ENCODE data around the gene GCSAM. TPM values are rescaled to one million over a fixed set of nuclear protein-coding genes. Genes with fewer than 3 reads are reported as not detected.

The GCSAM gene
- total RNA-seq, 1 experiment from 2014 or later = not detected

Small RNA genes lying within 50 kb of the gene (microRNA-seq; reads per million reads assigned to microRNA genes)
- not detected for gene MIR567

Other genes with a start within 250 kb of the GCSAM start
- gene ABHD10, start 154.2 kb downstream of the GCSAM start, total RNA-seq (2022) = 37.0 and 41.8 TPM in 2 replicates
- gene TAGLN3, start 134.3 kb downstream of the GCSAM start, total RNA-seq (2022) = not detected in 2 replicates
- gene TMPRSS7, start 98.5 kb downstream of the GCSAM start, total RNA-seq (2022) = 0.16 and 0.36 TPM in 2 replicates
- gene C3orf52, start 46.9 kb downstream of the GCSAM start, total RNA-seq (2022) = 52.4 and 64.5 TPM in 2 replicates
- 0.23 TPM in 1 of 2 replicates, not detected in the other for gene SLC9C1, start 161.0 kb upstream of the GCSAM start, total RNA-seq (2022)
- gene CD200, start 199.9 kb upstream of the GCSAM start, total RNA-seq (2022) = 0.45 and 0.51 TPM in 2 replicates

Measured in Caco-2 (cell line).